Uterus (tissue), 4 donors: ENCODE data around the gene IZUMO2. TPM values are rescaled to one million over a fixed set of nuclear protein-coding genes. Genes with fewer than 3 reads are reported as not detected.

ENCODE experiments used
- DNase-seq, 2 donors: peaks; one replicate each; pipeline ENCODE4 v3.0.0-alpha.2; 2019 to 2020
- H3K27ac ChIP-seq, 2 donors: fragments of 200-600 bp; sonication (generic); 1 replicate in 1 of 2; 2 replicates in 1 of 2; pipeline ENCODE4 v1.5.1; 2016 to 2018
- H3K27me3 ChIP-seq, 2 donors: fragments of 200-600 bp; sonication (generic); one replicate each; pipeline ENCODE4 v1.5.1; 2018 to 2019; ENCODE audit warnings: control low read depth in 1 of 2
- H3K36me3 ChIP-seq, 2 donors: fragments of 200-600 bp; sonication (generic); one replicate each; pipeline ENCODE4 v1.5.1; 2019; ENCODE audit warnings: control low read depth in 1 of 2
- H3K4me1 ChIP-seq, 2 donors: fragments of 200-600 bp; sonication (generic); one replicate each; pipeline ENCODE4 v1.5.1; 2018 to 2019; ENCODE audit warnings: control low read depth in 1 of 2
- H3K4me3 ChIP-seq, 2 donors: fragments of 200-600 bp; sonication (generic); 1 replicate in 1 of 2; 2 replicates in 1 of 2; pipeline ENCODE4 v1.5.1; 2018 to 2019; ENCODE audit warnings: mild to moderate bottlenecking in 1 of 2
- H3K9me3 ChIP-seq, 2 donors: fragments of 200-600 bp; sonication (generic); one replicate each; pipeline ENCODE4 v1.5.1; 2019; ENCODE audit warnings: control low read depth in 1 of 2
- CTCF ChIP-seq, 4 experiments: fragments of 200-600 bp in 2 of 4; fragments of 450-650 bp in 2 of 4; sonication (generic) in 2 of 4; IDR thresholded peaks; one replicate each; pipeline ENCODE4 v1.5.1; 2016 to 2019; ENCODE audit warnings: antibody characterized with exemption in 4 of 4, mild to moderate bottlenecking in 2 of 4, moderate library complexity in 1 of 4
- POLR2A ChIP-seq, 2 donors: fragments of 450-650 bp; IDR thresholded peaks; one replicate each; pipeline ENCODE4 v1.6.1; 2016; ENCODE audit warnings: antibody characterized with exemption in 2 of 2, mild to moderate bottlenecking in 1 of 2, moderate library complexity in 1 of 2
- intact Hi-C: fragments of 100-400 bp; cut with DNase I; formaldehyde crosslinking; loops from one replicate; pipeline ENCODE4 v1.15.1; 2023; ENCODE audit warnings: low total_unique reads
- total RNA-seq, 4 donors: library from RNA; depleted of rRNA in 3 of 4; stranded (reverse); fragments of >200 nt in 3 of 4; gene quantifications; one replicate each; pipeline versions ENCODE4 v1.1.0 to v1.2.4, GENCODE V29; 2014 to 2023
- donor health status: DM: yes; HTN: yes; CAD: no.

IZUMO2 gene
- total RNA-seq, 4 donors from 2014 or later = not detected

GRCh38 chr19:50172726-50173125 is 9.6 kb upstream of the IZUMO2 start:
- H3K27me3 ChIP-seq = no peaks in the 10 kb centered on the region

GRCh38 chr19:50171752-50172151 is 8.7 kb upstream of the IZUMO2 start:
- no peaks in the 10 kb centered on the region for H3K9me3 ChIP-seq
- H3K4me1 ChIP-seq = no peaks in the 10 kb centered on the region
- intact Hi-C loops = no loop called here
- no peaks in the 10 kb centered on the region for H3K27me3 ChIP-seq
- no peak overlapping the region for H3K4me3 ChIP-seq
- TF ChIP-seq POLR2A (IDR thresholded peaks at IDR 0.05) (no peak), CTCF (IDR thresholded peaks at IDR 0.05) (no peak)
- no peak for DNase-seq
- H3K27ac ChIP-seq = no peak overlapping the region
- no peaks in the 10 kb centered on the region for H3K36me3 ChIP-seq

More at GRCh38 chr19:50172726-50173125, 9.6 kb upstream of the IZUMO2 start:
- Histone ChIP-seq H3K36me3 (no peaks in the 10 kb centered on the region), H3K27ac (no peak overlapping the region), H3K4me3 (no peak overlapping the region), H3K4me1 (no peaks in the 10 kb centered on the region), H3K9me3 (no peaks in the 10 kb centered on the region)
- no peak for TF ChIP-seq POLR2A (IDR thresholded peaks at IDR 0.05)
- no peak for TF ChIP-seq CTCF (IDR thresholded peaks at IDR 0.05)
- intact Hi-C loops = no loop called here
- no peak for DNase-seq

- Histone ChIP-seq H3K4me1 (no peaks in the 10 kb centered on the region), H3K27ac (no peak overlapping the region), H3K36me3 (no peaks in the 10 kb centered on the region), H3K9me3 (no peaks in the 10 kb centered on the region), H3K27me3 (no peaks in the 10 kb centered on the region), H3K4me3 (no peak overlapping the region)
- intact Hi-C loops = no loop called here
- no peak for DNase-seq
- no peak for TF ChIP-seq CTCF (IDR thresholded peaks at IDR 0.05)
- no peak for TF ChIP-seq POLR2A (IDR thresholded peaks at IDR 0.05)
These were observed 4.2 kb upstream of the IZUMO2 start for GRCh38 chr19:50167314-50167721.

GRCh38 chr19:50159078-50159477 is 4.0 kb downstream of the IZUMO2 start:
- no peaks in the 10 kb centered on the region for H3K27me3 ChIP-seq
- no peaks in the 10 kb centered on the region for H3K36me3 ChIP-seq
- H3K4me3 ChIP-seq = no peak overlapping the region
- H3K27ac ChIP-seq = no peak overlapping the region
- intact Hi-C loops = no loop called here
- no peaks in the 10 kb centered on the region for H3K9me3 ChIP-seq
- no peak for DNase-seq
- TF ChIP-seq POLR2A (IDR thresholded peaks at IDR 0.05) (no peak), CTCF (IDR thresholded peaks at IDR 0.05) (no peak)
- H3K4me1 ChIP-seq = no peaks in the 10 kb centered on the region

- H3K27ac ChIP-seq = no peak overlapping the region
- no peaks in the 10 kb centered on the region for H3K27me3 ChIP-seq
- no peak for DNase-seq
- intact Hi-C loops = no loop called here
- TF ChIP-seq CTCF (IDR thresholded peaks at IDR 0.05) = no peak
- TF ChIP-seq POLR2A (IDR thresholded peaks at IDR 0.05) = no peak
- no peak overlapping the region for H3K4me3 ChIP-seq
- no peaks in the 10 kb centered on the region for H3K9me3 ChIP-seq
- H3K4me1 ChIP-seq = no peaks in the 10 kb centered on the region
- no peaks in the 10 kb centered on the region for H3K36me3 ChIP-seq
These were observed 4.5 kb downstream of the IZUMO2 start for GRCh38 chr19:50158577-50158976.
